Measurements from ENCODE around the gene CAVIN2.

Gene CAVIN2

DNA sequence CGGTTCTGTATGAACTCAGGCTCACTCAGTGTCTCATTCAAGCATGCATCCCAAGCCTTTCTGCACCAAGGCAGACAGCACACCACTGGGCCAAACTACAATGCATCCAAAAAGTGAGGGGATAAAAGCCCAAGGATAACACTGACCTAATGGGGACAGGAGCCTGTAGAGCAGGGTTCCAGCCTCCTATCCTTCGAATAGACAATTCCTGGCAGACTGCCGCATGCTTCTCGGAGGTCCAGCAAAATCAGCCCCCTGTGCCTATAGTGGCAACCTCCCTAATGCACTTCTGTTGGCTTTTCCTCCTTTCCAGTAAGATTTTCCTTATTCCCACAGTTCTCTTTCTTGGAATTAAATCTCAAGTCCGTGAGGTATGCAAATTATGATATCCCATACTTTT lies 44.8 kb upstream of the CAVIN2 start:
- Histone ChIP-seq H3K27me3 (replicated peaks) (no peaks in the 10 kb centered on the region), H3K36me3 (replicated peaks) (no peaks in the 10 kb centered on the region), H3K4me3 (ENCODE audit: low read depth, low read length) (no peak overlapping the region), H3K27ac (no peak overlapping the region)
- no peak for TF ChIP-seq CTCF (IDR thresholded peaks at IDR 0.05; ENCODE audit: low read depth, low read length, missing control alignments)
- no peak for DNase-seq
- in situ Hi-C loops (cut with HindIII; ENCODE audit: low pct_ligation_motif_present, low sequenced_read_pairs), result no loop called here

DNA sequence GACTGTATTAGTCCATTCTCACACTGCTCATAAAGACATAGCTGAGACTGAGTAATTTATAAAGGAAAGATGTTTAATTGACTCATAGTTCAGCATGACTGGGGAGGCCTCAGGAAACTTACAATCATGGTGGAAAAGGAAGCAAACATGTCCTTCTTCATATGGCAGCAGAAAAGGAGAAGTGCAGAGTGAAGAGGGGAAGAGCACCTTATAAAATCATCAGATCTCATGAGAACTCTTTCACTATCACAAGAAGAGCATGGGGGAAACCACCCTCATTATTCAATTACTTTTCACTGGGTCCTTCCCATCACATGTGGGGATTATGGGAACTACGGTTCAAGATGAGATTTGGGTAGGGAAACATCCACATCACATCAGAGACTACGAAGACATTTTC lies 43.0 kb upstream of the CAVIN2 start:
- no peak for DNase-seq
- no peak for TF ChIP-seq CTCF (IDR thresholded peaks at IDR 0.05; ENCODE audit: low read depth, low read length, missing control alignments)
- Histone ChIP-seq H3K27me3 (replicated peaks) (no peaks in the 10 kb centered on the region), H3K27ac (no peak overlapping the region), H3K36me3 (replicated peaks) (no peaks in the 10 kb centered on the region), H3K4me3 (ENCODE audit: low read depth, low read length) (no peak overlapping the region)
- in situ Hi-C loops (cut with HindIII; ENCODE audit: low pct_ligation_motif_present, low sequenced_read_pairs), result no loop called here

- no peaks in the 10 kb centered on the region for H3K36me3 ChIP-seq (replicated peaks)
- H3K27ac ChIP-seq, result no peak overlapping the region
- TF ChIP-seq CTCF (IDR thresholded peaks at IDR 0.05; ENCODE audit: low read depth, low read length, missing control alignments), result no peak
- in situ Hi-C loops (cut with HindIII; ENCODE audit: low pct_ligation_motif_present, low sequenced_read_pairs), result no loop called here
- no peaks in the 10 kb centered on the region for H3K27me3 ChIP-seq (replicated peaks)
- H3K4me3 ChIP-seq (ENCODE audit: low read depth, low read length), result no peak overlapping the region
- no peak for DNase-seq
Measured at GRCh38 chr2:191888400-191889166, 41.7 kb upstream of the CAVIN2 start.

DNA sequence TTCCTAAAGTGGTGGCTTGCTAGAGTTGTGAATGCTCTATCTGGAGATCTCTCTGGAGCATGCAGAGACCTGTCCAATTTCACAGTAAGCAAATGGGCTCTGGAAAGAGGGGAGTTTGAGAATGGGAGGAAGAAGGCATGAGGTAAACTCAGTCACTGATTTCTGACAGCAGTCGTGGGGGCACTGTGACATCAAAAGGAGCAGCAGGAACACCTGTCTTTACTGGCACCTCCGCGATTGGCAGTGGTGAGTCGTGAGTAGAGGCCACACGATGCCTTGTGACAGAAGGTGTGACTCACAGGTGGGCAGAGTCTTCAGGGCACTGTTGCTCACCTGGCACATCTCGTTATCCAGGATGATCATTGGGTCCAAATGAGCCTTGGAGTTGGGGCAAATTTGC lies 38.8 kb upstream of the CAVIN2 start:
- no peaks in the 10 kb centered on the region for H3K27me3 ChIP-seq (replicated peaks)
- H3K4me3 ChIP-seq (ENCODE audit: low read depth, low read length), result no peak overlapping the region
- no peak for TF ChIP-seq CTCF (IDR thresholded peaks at IDR 0.05; ENCODE audit: low read depth, low read length, missing control alignments)
- no peak for DNase-seq
- H3K27ac ChIP-seq, result no peak overlapping the region
- H3K36me3 ChIP-seq (replicated peaks), result no peaks in the 10 kb centered on the region
- in situ Hi-C loops (cut with HindIII; ENCODE audit: low pct_ligation_motif_present, low sequenced_read_pairs), result no loop called here

GRCh38 chr2:191885098-191885497 lies 38.2 kb upstream of the CAVIN2 start:
- DNase-seq, result no peak
- Histone ChIP-seq H3K27me3 (replicated peaks) (no peaks in the 10 kb centered on the region), H3K4me3 (ENCODE audit: low read depth, low read length) (no peak overlapping the region), H3K36me3 (replicated peaks) (no peaks in the 10 kb centered on the region), H3K27ac (no peak overlapping the region)
- no peak for TF ChIP-seq CTCF (IDR thresholded peaks at IDR 0.05; ENCODE audit: low read depth, low read length, missing control alignments)
- in situ Hi-C loops (cut with HindIII; ENCODE audit: low pct_ligation_motif_present, low sequenced_read_pairs), result no loop called here

All from brain microvascular endothelial cell (primary cell).